Effector CD4-positive, alpha-beta T cell (primary cell): ENCODE measurements around the gene PADI4.
"Not testable (repeated sequence)": the region's sequence is repeated elsewhere in the genome, so short reads cannot be mapped to it uniquely, and the experiment has no call there.

Experiments
- DNase-seq: peaks from one replicate; pipeline ENCODE4 v3.0.0-alpha.2; 2020

PADI4 gene

GRCh38 chr1:17403081-17403480 is 95.1 kb downstream of the PADI4 start:
- DNase-seq, result no peak

- no peak for DNase-seq
These were observed 96.2 kb downstream of the PADI4 start for GRCh38 chr1:17404034-17404684.

GRCh38 chr1:17404820-17405219 is 96.8 kb downstream of the PADI4 start:
- DNase-seq, result no peak

- DNase-seq, result peak; percentile 13
These were observed 98.1 kb downstream of the PADI4 start for GRCh38 chr1:17405898-17406759.

- not testable (repeated sequence) for DNase-seq
These were observed 98.9 kb downstream of the PADI4 start for GRCh38 chr1:17406760-17407475.

- not testable (repeated sequence) for DNase-seq
These were observed 100.0 kb downstream of the PADI4 start for GRCh38 chr1:17407786-17408514.

GRCh38 chr1:17409391-17409811 is 101.4 kb downstream of the PADI4 start:
- DNase-seq, result no peak

GRCh38 chr1:17412093-17412870 is 104.3 kb downstream of the PADI4 start:
- DNase-seq, result no peak
